GM11168 (cell line): Measurements from ENCODE around the gene CXCR5.

ENCODE experiments used
- in situ Hi-C: fragments of 300-500 bp; cut with MboI; formaldehyde crosslinking; loops from one replicate; pipeline ENCODE4 v1.12.0; 2022; ENCODE audit warnings: low sequenced_read_pairs; ENCODE audit not compliant: unreplicated experiment

The CXCR5 gene

DNA sequence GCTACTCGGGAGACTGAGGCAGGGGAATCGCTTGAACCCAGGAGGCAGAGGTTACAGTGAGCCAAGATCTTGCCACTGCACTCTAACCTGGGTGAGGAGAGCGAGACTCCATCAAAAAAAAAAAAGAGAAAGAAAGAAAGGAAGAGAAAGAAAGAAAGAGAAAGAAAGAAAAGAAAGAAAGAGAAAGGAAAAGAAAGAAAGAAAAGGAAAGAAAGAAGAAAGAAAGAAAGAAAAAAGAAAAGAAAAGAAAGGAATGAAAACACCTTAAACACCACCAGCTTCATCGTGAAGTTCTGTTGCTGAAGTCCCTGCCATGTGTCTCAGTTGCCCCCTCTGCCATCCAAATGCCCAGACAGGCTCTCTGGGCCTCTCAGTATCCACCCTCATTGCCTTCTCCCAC lies 9.9 kb upstream of the CXCR5 start:
- in situ Hi-C loops = no loop called here

DNA sequence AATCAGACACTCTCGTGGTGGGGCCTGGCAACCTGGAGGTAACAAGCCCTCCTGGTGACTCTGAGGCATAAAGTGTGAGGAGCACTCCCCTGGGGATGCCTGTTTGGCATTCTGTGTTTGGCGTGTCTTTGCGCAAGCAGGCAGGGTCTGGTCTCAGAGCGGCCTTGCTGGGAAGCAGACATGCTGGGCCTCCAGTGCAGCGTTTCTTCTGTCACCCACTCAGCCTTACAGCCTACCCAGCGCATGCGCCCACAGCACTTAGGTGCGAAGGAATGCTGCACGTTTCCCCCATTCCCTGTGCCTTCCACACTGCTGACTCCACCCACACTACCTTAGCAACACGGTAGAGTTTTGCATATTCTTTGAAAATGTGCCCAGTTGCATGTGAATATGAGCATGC lies 7.4 kb upstream of the CXCR5 start:
- in situ Hi-C loops = no loop called here

DNA sequence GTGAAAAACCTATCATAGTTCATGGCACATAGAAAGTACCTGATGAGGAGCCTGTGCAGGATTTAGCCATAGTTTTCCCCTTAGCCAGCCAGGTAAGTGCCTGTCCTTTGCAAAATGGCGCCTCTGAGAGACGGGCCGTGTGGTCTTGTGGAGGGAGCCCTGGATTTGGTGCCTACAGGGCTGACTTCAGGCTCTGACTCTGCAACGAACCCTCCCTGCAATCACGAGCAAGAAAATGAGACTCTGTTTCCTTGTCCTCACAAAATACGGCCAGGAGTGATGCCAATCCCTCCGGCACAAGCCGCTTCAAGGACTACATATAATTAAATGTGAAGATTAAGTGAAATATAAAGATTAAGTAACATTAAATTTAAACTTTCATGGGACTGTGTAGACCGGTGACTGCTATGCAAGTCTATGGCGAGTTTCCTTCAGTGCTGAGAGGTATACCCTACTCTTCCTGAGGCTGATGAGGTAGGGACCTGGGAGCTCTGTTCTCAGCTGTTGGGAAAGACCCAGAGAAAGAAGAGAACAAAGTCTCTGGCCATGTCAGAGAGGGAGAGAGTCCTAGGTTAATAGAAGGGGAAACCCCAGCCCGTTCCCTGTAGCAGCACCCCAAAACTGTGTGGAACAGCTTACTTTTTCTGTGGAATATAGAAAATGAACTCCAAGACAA lies 6.1 kb upstream of the CXCR5 start:
- in situ Hi-C loops = no loop called here

DNA sequence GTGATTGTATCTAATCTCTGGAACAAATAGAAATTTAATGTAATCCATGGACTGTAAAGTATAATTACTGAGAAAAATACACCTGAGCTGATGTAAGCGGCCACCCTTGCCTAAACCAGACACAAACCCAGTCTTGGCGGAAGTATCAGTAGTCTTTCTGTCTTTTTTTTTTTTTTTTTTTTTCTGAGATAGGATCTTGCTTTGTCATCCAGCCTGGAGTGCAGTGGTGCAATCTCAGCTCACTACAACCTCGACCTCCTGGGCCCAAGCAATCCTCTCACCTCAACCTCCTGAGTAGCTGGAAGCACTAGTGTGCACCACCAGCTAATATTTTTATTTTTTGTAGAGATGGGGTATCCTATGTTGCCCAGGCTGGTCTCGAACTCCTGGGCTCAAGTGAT lies 5.5 kb upstream of the CXCR5 start:
- in situ Hi-C loops = no loop called here

DNA sequence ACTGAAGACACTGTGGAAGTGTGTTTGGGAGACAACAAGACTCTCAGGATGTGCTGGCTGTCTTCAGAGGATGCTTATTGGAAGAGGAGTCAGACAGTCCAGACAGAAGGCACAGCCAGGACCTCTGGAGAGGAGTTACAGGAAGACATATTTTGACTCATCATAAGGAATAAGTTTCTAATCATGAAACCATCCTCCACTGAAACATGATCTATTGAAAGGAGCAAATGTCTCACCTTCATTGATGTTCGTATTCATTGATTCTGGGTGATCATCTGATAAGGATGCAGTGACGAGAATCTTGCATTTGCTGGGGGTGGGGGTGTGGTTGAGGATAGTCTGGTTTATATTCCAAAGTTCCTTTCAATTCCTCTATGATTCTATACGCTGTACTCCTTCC lies 2.5 kb upstream of the CXCR5 start:
- in situ Hi-C loops = no loop called here

DNA sequence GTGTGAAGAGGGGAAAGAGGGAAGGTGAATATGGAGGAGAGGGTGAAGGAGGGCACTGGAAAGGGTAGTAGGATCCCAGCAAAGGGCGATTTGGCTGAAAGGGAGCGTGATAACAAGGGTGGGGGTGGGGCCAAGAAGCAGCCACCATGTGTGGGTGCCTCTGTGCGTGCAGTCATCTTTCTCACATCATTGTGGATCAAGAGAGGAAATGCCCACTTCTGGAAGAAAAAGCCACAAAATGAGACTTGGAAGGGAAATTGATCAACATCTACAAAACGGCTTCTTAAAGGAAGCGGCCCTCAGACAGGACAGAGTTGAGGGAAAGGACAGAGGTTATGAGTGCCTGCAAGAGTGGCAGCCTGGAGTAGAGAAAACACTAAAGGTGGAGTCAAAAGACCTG lies 1.2 kb upstream of the CXCR5 start:
- in situ Hi-C loops = no loop called here

DNA sequence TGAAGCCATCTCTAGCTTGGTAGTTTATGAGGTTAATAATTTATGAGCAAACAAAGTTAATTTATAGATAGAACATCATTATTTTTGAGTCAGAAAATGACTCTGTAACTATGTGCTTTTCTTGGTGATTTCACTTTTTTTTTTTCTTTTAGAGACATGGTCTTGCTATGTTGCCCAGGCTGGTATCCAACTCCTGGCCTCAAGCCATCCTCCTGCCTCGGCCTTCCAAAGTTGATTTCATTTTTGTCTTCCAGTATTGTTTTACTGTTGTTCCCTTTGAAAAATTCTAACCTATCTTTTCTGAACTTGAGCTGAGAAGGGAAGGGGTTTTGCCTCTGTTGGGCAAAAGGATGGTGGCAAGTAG lies 706 bp upstream of the CXCR5 start:
- in situ Hi-C loops = no loop called here

DNA sequence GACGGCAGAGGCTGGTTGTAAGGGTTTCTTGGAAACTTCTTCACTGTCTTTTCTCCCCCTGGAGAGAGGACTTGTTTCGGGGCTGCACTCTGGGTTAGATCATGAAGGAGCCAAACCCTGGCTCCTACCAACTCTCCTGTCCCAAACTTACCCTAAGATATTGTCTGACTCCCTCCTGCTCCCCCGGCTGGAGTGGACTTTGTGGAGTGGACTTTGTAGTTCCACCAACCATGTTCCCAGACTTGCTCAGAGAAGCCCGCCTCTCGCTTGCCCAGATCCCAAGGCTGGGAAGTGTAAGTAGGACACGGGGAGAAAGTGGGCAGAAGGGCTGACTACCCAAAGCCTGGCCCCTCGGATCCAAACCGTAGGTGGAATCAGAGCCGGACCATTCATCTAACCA lies 1.2 kb downstream of the CXCR5 start:
- in situ Hi-C loops = no loop called here

DNA sequence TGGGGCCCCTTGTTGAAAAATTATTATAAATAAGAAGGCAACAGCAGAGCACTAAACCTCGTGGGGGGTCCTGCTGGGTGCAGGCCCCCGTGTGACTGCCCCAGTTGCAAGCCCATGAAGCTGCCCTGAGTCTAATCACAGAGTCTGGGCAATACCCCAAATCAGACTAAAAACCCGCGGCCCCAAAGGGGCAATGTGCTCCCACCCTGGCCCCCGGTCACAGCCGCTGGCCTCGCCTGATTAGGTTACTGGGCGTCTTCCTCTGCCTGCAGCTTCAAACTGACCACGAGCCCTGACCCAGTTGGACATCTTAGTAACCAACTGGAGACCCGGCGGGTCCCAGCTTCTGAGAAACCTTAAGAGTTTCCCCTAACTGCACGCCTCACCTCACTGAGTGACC lies 1.6 kb downstream of the CXCR5 start:
- in situ Hi-C loops = no loop called here

DNA sequence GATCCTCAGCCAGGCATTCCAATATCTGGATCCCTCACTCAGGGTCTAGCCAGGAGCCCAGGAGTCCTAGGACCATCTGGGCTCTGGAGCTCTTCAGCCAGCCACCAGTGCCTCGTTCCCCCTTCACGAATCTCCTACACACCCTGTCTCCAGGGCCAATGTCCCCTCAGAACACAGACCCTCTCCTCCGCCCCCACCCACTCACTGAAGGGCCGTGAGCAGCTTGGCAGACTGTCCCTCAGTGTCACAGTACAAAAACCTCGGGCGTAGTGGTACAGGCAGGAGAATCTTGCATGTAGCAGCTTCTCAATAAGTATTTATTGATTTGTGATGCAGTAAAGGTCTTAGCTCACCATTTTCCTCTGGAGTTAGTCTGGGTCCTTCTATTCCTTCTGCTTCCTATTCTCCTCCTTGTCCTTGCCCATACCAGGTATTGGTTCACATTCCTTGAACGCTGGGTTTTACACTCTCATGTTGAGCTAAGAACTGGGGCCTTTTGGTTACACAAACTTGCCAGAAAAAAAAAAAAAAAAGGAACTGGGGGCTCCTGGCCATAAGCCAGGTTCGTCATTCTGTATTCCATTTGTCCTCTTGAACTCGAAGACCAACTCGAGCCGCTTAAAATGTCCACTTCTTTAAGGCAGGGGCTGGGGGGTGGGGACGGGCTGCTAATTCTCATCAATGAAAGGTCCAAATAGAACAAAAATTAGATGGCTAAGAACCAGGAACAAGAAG lies 2.3 kb downstream of the CXCR5 start:
- in situ Hi-C loops = no loop called here

DNA sequence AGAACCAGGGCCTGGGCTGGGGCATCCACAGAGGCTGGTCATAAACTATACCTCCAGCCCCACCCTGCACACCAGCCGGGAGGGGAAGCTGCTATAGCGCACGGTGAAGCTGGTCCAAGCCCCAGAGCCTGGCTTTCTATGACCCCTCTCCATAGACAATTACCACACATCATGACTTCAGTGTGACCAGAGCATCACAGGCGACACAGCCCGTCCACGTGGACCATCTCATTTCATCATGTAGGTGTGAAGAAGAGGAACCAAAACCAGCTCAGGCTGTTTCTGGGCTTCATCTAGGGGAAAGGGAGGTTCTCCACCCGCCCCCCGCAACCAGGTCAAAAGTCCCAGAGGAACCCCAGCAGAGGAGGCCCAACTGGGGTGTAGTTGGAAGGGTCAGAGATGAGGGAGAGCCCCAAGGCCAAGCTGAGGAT lies 3.0 kb downstream of the CXCR5 start:
- in situ Hi-C loops = no loop called here

DNA sequence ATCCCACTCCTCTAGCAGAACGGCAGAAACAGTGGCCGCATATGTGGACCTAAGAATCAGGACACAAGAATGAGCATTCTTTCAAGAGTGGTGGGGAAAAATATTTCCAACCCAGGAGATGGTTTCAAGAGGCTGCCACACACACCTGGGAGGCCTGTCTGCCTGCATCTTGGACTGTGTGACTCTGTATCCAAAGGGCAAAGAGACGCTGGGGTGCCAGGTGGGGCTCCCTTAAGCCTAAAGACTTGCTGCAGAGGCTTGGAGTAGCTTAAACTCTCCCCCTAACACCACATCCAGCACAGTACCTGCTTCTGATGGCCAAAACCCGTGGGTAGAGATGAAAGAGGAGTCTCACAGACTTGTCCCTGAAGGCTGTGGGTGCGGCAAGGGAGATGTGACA lies 3.5 kb downstream of the CXCR5 start:
- in situ Hi-C loops = no loop called here

DNA sequence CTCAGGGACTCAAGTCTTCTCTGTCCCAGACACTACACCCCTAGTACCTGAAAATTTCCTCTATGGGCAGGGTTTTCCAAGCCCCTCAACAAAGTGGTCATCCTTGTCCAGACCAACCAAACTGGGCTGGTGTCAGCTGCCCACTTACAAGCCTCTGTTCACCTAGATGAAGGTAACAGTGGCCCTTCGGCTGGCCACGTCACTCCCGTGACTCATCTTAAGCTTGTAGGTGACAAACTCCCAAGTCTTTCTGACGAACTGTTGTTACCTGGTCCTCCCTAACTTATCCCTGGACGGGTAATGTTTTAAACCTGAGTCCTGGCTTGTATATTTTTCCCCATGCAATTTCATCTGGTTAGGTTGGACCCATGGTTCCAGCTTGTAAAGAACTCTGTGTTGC lies 4.7 kb downstream of the CXCR5 start:
- in situ Hi-C loops = no loop called here

DNA sequence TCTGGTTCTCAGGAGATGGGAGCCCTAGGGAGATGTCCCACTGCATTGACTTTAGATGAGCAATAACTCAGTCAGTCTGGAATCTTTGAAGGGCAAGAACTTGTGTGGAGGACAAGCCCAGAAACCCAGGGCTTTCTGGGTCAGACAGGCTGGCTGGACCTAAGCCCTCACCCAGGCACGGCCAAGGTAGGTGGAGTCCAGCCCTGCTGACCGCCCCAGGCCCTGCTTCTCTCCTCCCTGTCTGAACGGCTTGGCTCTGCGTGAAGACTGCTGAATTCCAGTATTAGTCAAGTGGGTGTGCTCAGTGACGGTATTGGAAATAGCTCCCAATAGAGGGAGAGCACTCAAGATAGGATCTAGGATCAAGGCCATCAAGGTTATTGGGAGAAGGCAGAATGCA lies 6.1 kb downstream of the CXCR5 start:
- in situ Hi-C loops = no loop called here

DNA sequence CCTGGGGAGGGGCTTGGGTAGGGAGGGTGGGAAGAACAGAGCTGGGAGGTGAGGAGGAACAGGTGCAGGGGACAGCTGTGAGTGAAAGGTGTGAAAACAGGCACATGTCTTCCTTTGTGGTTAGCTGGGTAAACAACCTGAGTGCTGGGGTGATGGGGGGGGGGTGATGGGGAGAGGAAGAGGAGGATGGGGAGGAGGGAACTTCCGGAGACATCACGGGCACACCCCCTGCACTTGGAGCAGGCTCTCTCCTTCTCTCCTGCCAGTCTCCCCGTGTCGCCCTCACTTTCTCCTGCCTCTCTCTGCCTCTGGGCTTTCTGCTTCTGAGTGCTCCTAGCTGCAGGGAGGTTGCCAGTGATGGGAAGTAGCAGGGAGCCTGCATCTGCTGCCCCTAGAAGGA lies 8.8 kb downstream of the CXCR5 start:
- in situ Hi-C loops = no loop called here

DNA sequence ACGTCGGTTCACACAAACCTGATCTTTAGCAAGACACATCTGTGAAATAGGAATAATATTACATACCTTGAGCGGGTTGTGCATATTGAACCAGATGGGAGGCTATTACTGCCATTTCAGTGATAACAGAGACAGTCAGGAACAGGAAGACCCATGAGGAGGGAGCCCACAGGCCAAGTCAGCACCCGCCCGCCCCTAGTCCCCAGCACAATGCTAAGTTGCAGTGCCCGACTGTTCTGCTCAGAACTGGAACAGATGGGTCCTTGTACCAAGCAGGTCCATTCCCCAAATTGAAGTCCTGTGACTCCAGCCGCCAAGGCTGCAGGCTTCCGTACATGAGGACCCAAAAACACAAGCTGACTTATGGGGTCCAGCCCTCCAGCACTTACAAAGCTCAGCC lies 9.3 kb downstream of the CXCR5 start:
- in situ Hi-C loops = no loop called here

DNA sequence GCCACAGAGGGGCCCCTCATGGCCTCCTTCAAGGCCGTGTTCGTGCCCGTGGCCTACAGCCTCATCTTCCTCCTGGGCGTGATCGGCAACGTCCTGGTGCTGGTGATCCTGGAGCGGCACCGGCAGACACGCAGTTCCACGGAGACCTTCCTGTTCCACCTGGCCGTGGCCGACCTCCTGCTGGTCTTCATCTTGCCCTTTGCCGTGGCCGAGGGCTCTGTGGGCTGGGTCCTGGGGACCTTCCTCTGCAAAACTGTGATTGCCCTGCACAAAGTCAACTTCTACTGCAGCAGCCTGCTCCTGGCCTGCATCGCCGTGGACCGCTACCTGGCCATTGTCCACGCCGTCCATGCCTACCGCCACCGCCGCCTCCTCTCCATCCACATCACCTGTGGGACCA lies 10.0 kb downstream of the CXCR5 start:
- in situ Hi-C loops = no loop called here

DNA sequence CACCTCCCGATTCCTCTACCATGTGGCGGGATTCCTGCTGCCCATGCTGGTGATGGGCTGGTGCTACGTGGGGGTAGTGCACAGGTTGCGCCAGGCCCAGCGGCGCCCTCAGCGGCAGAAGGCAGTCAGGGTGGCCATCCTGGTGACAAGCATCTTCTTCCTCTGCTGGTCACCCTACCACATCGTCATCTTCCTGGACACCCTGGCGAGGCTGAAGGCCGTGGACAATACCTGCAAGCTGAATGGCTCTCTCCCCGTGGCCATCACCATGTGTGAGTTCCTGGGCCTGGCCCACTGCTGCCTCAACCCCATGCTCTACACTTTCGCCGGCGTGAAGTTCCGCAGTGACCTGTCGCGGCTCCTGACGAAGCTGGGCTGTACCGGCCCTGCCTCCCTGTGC lies 10.5 kb downstream of the CXCR5 start:
- in situ Hi-C loops = no loop called here

DNA sequence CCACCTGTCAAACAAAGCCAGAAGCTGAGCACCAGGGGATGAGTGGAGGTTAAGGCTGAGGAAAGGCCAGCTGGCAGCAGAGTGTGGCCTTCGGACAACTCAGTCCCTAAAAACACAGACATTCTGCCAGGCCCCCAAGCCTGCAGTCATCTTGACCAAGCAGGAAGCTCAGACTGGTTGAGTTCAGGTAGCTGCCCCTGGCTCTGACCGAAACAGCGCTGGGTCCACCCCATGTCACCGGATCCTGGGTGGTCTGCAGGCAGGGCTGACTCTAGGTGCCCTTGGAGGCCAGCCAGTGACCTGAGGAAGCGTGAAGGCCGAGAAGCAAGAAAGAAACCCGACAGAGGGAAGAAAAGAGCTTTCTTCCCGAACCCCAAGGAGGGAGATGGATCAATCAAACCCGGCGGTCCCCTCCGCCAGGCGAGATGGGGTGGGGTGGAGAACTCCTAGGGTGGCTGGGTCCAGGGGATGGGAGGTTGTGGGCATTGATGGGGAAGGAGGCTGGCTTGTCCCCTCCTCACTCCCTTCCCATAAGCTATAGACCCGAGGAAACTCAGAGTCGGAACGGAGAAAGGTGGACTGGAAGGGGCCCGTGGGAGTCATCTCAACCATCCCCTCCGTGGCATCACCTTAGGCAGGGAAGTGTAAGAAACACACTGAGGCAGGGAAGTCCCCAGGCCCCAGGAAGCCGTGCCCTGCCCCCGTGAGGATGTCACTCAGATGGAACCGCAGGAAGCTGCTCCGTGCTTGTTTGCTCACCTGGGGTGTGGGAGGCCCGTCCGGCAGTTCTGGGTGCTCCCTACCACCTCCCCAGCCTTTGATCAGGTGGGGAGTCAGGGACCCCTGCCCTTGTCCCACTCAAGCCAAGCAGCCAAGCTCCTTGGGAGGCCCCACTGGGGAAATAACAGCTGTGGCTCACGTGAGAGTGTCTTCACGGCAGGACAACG lies 11.7 kb downstream of the CXCR5 start:
- in situ Hi-C loops = no loop called here

DNA sequence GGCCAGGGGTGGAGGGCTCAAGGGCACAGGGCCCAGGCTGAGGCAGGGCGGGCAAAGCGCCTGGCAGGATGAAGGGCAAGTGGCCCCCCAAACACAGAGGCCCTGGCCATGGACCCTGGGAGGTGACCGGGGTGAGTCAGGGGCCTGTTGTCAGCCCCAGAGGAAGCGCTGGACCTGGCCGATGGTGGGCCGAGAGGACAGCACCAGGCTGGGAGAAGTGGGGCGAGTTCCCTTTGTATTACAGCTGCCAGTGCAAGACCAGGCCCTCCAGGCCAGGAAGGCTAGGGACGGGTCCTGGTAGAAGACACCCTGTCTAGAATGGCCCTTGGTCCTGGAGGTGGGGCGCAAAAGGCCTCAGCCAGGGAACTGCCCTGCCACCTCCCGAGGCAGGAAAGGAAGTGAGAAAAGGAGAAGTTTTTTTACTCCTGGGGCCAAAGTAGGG lies 12.8 kb downstream of the CXCR5 start:
- in situ Hi-C loops = no loop called here

DNA sequence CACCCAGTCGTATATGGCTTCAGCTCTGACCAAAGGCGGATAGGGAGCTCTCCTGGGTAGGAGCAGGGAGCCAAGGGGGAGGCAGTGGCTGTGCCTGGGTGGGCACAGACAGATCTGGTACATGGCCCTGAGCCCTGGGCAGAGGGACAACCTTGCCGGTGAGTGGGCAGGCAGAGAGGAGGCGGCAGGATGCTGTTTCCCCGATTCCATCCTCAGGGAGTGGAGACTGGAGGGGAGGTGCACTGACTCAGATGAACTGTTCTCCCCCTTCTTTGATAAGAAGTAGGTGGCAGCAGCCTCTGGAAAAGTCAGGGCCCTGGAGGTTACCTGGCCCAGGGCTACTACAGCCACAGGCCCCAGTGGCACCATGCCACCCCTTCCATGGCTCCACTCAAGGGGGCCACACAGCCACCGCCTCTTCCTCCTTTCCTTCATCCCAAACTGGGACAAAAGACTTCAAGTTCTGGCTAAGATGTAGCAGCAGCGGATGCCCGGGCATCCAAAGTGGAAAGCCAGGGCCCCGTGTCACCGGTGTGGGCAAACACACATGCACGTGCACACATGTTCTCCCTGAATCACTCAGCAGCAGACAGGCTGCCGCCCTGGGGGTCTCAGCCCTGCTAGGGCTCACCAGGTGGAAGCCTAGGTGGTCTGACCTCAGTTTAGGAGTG lies 13.4 kb downstream of the CXCR5 start:
- in situ Hi-C loops = no loop called here
